ENCODE measurements around the gene ARHGEF1.

ARHGEF1 gene

DNA sequence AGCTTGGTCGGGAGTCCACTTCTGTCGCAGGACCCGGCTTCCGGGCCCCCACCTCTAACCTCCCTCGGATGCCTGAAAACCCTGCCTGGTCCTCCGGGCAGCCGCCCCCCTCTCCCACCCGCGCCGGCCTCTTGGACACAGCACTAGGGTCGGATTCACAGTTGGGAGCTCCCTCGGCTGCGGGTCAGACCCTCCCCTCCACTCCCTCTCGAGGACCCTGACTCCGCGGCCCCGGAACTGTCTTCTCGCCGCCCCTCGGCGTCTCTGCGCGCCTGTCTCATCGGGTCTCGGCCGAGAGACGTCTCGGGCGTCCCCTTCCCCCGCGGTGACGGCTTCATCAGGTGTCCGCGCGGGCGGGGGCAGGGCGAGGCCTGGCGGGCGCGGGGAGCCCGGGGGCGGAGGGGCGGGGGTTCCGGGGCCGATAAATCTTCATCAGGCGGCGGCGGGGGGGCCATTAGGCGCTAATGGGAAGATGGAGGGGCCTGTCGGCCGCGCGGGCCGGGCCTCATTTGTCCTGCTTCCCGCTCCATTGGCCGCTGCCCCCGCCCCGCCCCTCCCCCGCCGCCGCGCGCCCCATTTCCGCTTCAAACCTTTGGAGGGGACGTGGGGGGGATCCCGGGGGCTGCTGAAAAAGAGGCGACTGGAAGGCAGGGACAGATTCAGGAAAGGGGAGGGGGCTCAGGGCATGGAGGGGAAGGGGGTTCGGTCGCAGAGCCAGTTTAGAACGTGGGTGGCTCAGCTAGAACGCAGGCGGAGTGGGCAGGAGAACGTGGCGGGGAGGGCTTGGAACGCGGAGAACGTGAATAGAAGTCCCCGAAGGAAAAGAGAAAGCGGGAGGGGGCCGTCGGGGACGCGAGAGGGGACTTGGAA is 57.1 kb downstream of the ARHGEF1 start:
- POLR2A ChIA-PET: interaction anchor here (0.8 to 1.6 kb wide), 2 partner anchors 67 to 81 kb away, joined by 4 to 8 read pairs; partner anchors contain the start of gene RPS19
- Histone ChIP-seq H3K27ac (ENCODE audit: extremely low read depth, low read depth, low read length) (peak overlapping the region; percentile 17; the same call in 1 of the 2 replicates), H3K4me3 (ENCODE audit: low read depth, low read length) (peak overlapping the region; percentile 29)
- TF ChIP-seq ZNF169 (tag by site-specific recombination; IDR thresholded peaks at IDR 0.05) (no peak), ZNF157 (tag by site-specific recombination; IDR thresholded peaks at IDR 0.05) (no peak), ZNF629 (tag by site-specific recombination; IDR thresholded peaks at IDR 0.05) (no peak), ZFP3 (tag by site-specific recombination; IDR thresholded peaks at IDR 0.05; ENCODE audit: low read depth) (no peak), ZNF473 (tag by site-specific recombination; IDR thresholded peaks at IDR 0.05) (no peak), ZNF239 (tag by site-specific recombination; IDR thresholded peaks at IDR 0.05) (no peak), KLF16 (tag by site-specific recombination; IDR thresholded peaks at IDR 0.05) (peak; percentile 42; the same call in 1 of the 2 replicates), ZNF792 (tag by site-specific recombination; IDR thresholded peaks at IDR 0.05) (0 out of 2 replicates have a peak, but pooled peaks have one; percentile 38), KLF9 (tag by site-specific recombination; IDR thresholded peaks at IDR 0.05; ENCODE audit: low read depth) (peak; percentile 39; the same call in 1 of the 2 replicates), ZBTB21 (tag by site-specific recombination; IDR thresholded peaks at IDR 0.05) (no peak), ZNF426 (tag by site-specific recombination; IDR thresholded peaks at IDR 0.05) (no peak), GLIS1 (tag by site-specific recombination; IDR thresholded peaks at IDR 0.05) (peak; percentile 52), ZNF561 (tag by site-specific recombination; IDR thresholded peaks at IDR 0.05; ENCODE audit: borderline replicate concordance) (no peak), YY1 (tag by site-specific recombination; IDR thresholded peaks at IDR 0.05) (no peak), ZNF596 (tag by site-specific recombination; IDR thresholded peaks at IDR 0.05) (no peak), ZNF350 (tag by site-specific recombination; IDR thresholded peaks at IDR 0.05) (no peak), OSR2 (tag by site-specific recombination; IDR thresholded peaks at IDR 0.05) (no peak), ZNF558 (tag by site-specific recombination; IDR thresholded peaks at IDR 0.05) (no peak), ZNF433 (tag by site-specific recombination; IDR thresholded peaks at IDR 0.05; ENCODE audit: low read depth) (no peak), ZNF121 (tag by site-specific recombination; IDR thresholded peaks at IDR 0.05) (no peak), SCRT1 (tag by site-specific recombination; IDR thresholded peaks at IDR 0.05; ENCODE audit: borderline replicate concordance) (no peak), ZNF221 (tag by site-specific recombination; IDR thresholded peaks at IDR 0.05; ENCODE audit: borderline replicate concordance) (no peak), ZNF701 (tag by site-specific recombination; IDR thresholded peaks at IDR 0.05) (no peak), ZNF138 (tag by site-specific recombination; IDR thresholded peaks at IDR 0.05; ENCODE audit: borderline replicate concordance) (no peak), ZNF324 (tag by site-specific recombination; IDR thresholded peaks at IDR 0.05) (no peak), ZNF621 (tag by site-specific recombination; IDR thresholded peaks at IDR 0.05) (no peak), ZNF341 (tag by site-specific recombination; IDR thresholded peaks at IDR 0.05; ENCODE audit: low read depth) (no peak), ZBTB20 (tag by site-specific recombination; IDR thresholded peaks at IDR 0.05) (peak; percentile 55; the same call in 1 of the 2 replicates), ZNF404 (tag by site-specific recombination; IDR thresholded peaks at IDR 0.05) (no peak)
- TF ChIP-seq, protein P1, sequence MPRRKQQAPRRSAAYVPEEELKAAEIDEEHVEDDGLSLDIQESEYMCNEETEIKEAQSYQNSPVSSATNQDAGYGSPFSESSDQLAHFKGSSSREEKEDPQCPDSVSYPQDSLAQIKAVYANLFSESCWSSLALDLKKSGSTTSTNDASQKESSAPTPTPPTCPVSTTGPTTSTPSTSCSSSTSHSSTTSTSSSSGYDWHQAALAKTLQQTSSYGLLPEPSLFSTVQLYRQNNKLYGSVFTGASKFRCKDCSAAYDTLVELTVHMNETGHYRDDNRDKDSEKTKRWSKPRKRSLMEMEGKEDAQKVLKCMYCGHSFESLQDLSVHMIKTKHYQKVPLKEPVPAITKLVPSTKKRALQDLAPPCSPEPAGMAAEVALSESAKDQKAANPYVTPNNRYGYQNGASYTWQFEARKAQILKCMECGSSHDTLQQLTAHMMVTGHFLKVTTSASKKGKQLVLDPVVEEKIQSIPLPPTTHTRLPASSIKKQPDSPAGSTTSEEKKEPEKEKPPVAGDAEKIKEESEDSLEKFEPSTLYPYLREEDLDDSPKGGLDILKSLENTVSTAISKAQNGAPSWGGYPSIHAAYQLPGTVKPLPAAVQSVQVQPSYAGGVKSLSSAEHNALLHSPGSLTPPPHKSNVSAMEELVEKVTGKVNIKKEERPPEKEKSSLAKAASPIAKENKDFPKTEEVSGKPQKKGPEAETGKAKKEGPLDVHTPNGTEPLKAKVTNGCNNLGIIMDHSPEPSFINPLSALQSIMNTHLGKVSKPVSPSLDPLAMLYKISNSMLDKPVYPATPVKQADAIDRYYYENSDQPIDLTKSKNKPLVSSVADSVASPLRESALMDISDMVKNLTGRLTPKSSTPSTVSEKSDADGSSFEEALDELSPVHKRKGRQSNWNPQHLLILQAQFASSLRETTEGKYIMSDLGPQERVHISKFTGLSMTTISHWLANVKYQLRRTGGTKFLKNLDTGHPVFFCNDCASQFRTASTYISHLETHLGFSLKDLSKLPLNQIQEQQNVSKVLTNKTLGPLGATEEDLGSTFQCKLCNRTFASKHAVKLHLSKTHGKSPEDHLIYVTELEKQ (tag by site-specific recombination; IDR thresholded peaks at IDR 0.05; ENCODE audit: borderline replicate concordance): no peak
- TF ChIP-seq, protein P2, sequence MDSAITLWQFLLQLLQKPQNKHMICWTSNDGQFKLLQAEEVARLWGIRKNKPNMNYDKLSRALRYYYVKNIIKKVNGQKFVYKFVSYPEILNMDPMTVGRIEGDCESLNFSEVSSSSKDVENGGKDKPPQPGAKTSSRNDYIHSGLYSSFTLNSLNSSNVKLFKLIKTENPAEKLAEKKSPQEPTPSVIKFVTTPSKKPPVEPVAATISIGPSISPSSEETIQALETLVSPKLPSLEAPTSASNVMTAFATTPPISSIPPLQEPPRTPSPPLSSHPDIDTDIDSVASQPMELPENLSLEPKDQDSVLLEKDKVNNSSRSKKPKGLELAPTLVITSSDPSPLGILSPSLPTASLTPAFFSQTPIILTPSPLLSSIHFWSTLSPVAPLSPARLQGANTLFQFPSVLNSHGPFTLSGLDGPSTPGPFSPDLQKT (IDR thresholded peaks at IDR 0.05; ENCODE audit: borderline replicate concordance, low read depth, low read length): no peak
- TF ChIP-seq, protein P3, sequence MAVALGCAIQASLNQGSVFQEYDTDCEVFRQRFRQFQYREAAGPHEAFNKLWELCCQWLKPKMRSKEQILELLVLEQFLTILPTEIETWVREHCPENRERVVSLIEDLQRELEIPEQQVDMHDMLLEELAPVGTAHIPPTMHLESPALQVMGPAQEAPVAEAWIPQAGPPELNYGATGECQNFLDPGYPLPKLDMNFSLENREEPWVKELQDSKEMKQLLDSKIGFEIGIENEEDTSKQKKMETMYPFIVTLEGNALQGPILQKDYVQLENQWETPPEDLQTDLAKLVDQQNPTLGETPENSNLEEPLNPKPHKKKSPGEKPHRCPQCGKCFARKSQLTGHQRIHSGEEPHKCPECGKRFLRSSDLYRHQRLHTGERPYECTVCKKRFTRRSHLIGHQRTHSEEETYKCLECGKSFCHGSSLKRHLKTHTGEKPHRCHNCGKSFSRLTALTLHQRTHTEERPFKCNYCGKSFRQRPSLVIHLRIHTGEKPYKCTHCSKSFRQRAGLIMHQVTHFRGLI (tag by site-specific recombination; IDR thresholded peaks at IDR 0.05): no peak

More for the DNA sequence above, 57.1 kb downstream of the ARHGEF1 start:
- Histone ChIP-seq H3K36me3 (ENCODE audit: control insufficient read depth in 2 of 2, insufficient read depth in 1 of 2, low read length in 2 of 2) (no peaks in the 10 kb centered on the region; a peak in 1 of 3 replicates), H3K9me3 (ENCODE audit: control insufficient read depth, insufficient read depth, low read depth, low read length) (no peaks in the 10 kb centered on the region), H3K4me1 (ENCODE audit: control insufficient read depth, insufficient read depth, low read length) (peaks cover 3% of the 10 kb centered on the region; the same call in 1 of the 2 replicates)
- CTCF ChIA-PET: interaction anchor here (0.5 kb wide), 1 partner anchor 314 kb away, joined by 3 read pairs; no protein-coding TSS in a partner anchor
